GM12878 (cell line): Measurements from ENCODE around the gene IL23R. TPM values are rescaled to one million over a fixed set of nuclear protein-coding genes. Genes with fewer than 3 reads are reported as not detected.

ENCODE experiments used
- ATAC-seq: fragments of 200-7000 bp; cut with Tn5 transposase; 3 replicates; pipeline ENCODE4 v1.9.1; 2020; ENCODE audit warnings: mild to moderate bottlenecking, moderate library complexity
- BruUV-seq: library from RNA; stranded (reverse); fragments of 400-500 nt; replicated peaks from 2 replicates; lab custom pipeline; 2021; lab: Mats Ljungman, UMichigan
- CTCF ChIA-PET: fragments of 300-600 bp; sonication (Branson Sonifier 250); formaldehyde crosslinking; extraction: SDS; loops from one replicate; lab custom pipeline; 2021; ENCODE audit warnings: inconsistent platforms; lab: Yijun Ruan, JAX
- POLR2A ChIA-PET: fragments of 350-600 bp; formaldehyde crosslinking; extraction: SDS; loops from one replicate; lab custom pipeline; 2021; ENCODE audit warnings: inconsistent platforms; lab: Charles Lee
- RAD21 ChIA-PET: fragments of 300-600 bp; sonication (Branson Sonifier 250); formaldehyde crosslinking; loops from one replicate; lab custom pipeline; 2023; ENCODE audit warnings: antibody characterized with exemption; ENCODE audit not compliant: unreplicated experiment; lab: Charles Lee
- SMC1A ChIA-PET: fragments of 300-600 bp; sonication (Branson Sonifier 250); formaldehyde crosslinking; loops from one replicate; lab custom pipeline; 2023; ENCODE audit not compliant: unreplicated experiment, uncharacterized antibody; lab: Charles Lee
- DNase-seq: peaks from one replicate; pipeline ENCODE4 v3.0.0-alpha.2; 2011; ENCODE audit warnings: low read depth, low spot score
- FAIRE-seq: peaks from 3 replicates; lab custom pipeline; 2011; peaks lifted over from hg19 to GRCh38; lab: Jason Lieb, UNC
- H2AFZ ChIP-seq: 2 replicates; pipeline ENCODE4 v1.6.0; 2011; ENCODE audit warnings: low read depth, low read length, control low read depth; ENCODE audit not compliant: control insufficient read depth
- H3K27ac ChIP-seq: 2 replicates; pipeline ENCODE4 v1.5.1; 2011; ENCODE audit warnings: control low read depth; ENCODE audit not compliant: control insufficient read depth, insufficient read depth
- H3K27me3 ChIP-seq, 2 experiments: replicated peaks in 1 of 2; 2 replicates each; pipeline versions ENCODE4 v1.6.0 to v1.6.1; 2011; ENCODE audit warnings: low read length in 1 of 2; ENCODE audit not compliant: control insufficient read depth in 2 of 2, insufficient read depth in 2 of 2
- H3K36me3 ChIP-seq, 2 experiments: 2 replicates each; pipeline ENCODE4 v1.5.1; 2011; ENCODE audit warnings: low read length in 1 of 2; ENCODE audit not compliant: control insufficient read depth in 2 of 2, insufficient read depth in 2 of 2
- H3K4me1 ChIP-seq: 2 replicates; pipeline ENCODE4 v1.6.1; 2011; ENCODE audit warnings: mild to moderate bottlenecking, low read length, moderate library complexity, mixed read lengths; ENCODE audit not compliant: control insufficient read depth, insufficient read depth
- H3K4me2 ChIP-seq: 2 replicates; pipeline ENCODE4 v1.6.0; 2011; ENCODE audit warnings: control low read depth; ENCODE audit not compliant: control insufficient read depth, insufficient read depth
- H3K4me3 ChIP-seq: fragments of 200-600 bp; sonication (generic); 2 replicates; pipeline ENCODE4 v1.5.1; 2016
- H3K79me2 ChIP-seq: 2 replicates; pipeline ENCODE4 v1.6.0; 2011; ENCODE audit warnings: low read length; ENCODE audit not compliant: control insufficient read depth, insufficient read depth
- H3K9ac ChIP-seq: 2 replicates; pipeline ENCODE4 v1.8.0; 2011; ENCODE audit warnings: low read length, control low read depth, mixed read lengths; ENCODE audit not compliant: control insufficient read depth, insufficient read depth
- H3K9me3 ChIP-seq: replicated peaks from 3 replicates; pipeline ENCODE4 v1.5.1; 2011; ENCODE audit warnings: mild to moderate bottlenecking, low read length; ENCODE audit not compliant: control insufficient read depth, insufficient read depth
- H4K20me1 ChIP-seq: 2 replicates; pipeline ENCODE4 v1.6.0; 2011; ENCODE audit not compliant: control insufficient read depth, insufficient read depth
- CEBPB ChIP-seq, 2 experiments: fragments of 150-350 bp in 1 of 2; IDR thresholded peaks; 2 replicates each; pipeline ENCODE4 v1.6.1; 2012 to 2014; ENCODE audit warnings: low read depth in 2 of 2, low read length in 2 of 2, borderline replicate concordance in 1 of 2, inconsistent platforms in 1 of 2
- CEBPZ ChIP-seq: fragments of 150-350 bp; IDR thresholded peaks from 2 replicates; pipeline ENCODE4 v1.6.1; 2016; ENCODE audit warnings: low read depth, low read length
- CHD1 ChIP-seq: IDR thresholded peaks from 2 replicates; pipeline ENCODE4 v1.6.1; 2012; ENCODE audit warnings: low read depth, low read length, improper control_type of control experiment
- EGR1 ChIP-seq, 2 experiments: IDR thresholded peaks; 1 replicate in 1 of 2; 2 replicates in 1 of 2; pipeline ENCODE4 v1.6.1; 2011 to 2012; ENCODE audit warnings: low read depth in 2 of 2, low read length in 2 of 2, borderline replicate concordance in 1 of 2, mild to moderate bottlenecking in 1 of 2, moderate library complexity in 1 of 2
- EP300 ChIP-seq, 2 experiments: fragments of 150-350 bp in 1 of 2; IDR thresholded peaks; 2 replicates each; pipeline ENCODE4 v1.6.1; 2011 to 2012; ENCODE audit warnings: low read depth in 2 of 2, low read length in 2 of 2, borderline replicate concordance in 1 of 2, improper control_type of control experiment in 1 of 2, inconsistent platforms in 1 of 2; ENCODE audit not compliant: control insufficient read depth in 1 of 2
- ESRRA ChIP-seq: IDR thresholded peaks from 2 replicates; pipeline ENCODE4 v1.6.1; 2012; ENCODE audit warnings: mild to moderate bottlenecking, low read length, improper control_type of control experiment
- IKZF1 ChIP-seq: fragments of 450-650 bp; conservative IDR thresholded peaks from 2 replicates; pipeline ENCODE4 v1.6.1; 2017; ENCODE audit warnings: antibody characterized with exemption, mild to moderate bottlenecking
- MEF2B ChIP-seq: fragments of 450-650 bp; IDR thresholded peaks from 2 replicates; pipeline ENCODE4 v1.6.1; 2018; ENCODE audit warnings: mild to moderate bottlenecking, moderate library complexity; ENCODE audit not compliant: partially characterized antibody, poor library complexity, severe bottlenecking
- MTA3 ChIP-seq: IDR thresholded peaks from 2 replicates; pipeline ENCODE4 v1.6.1; 2012; ENCODE audit warnings: low read length, inconsistent platforms, borderline replicate concordance
- PKNOX1 ChIP-seq: fragments of 450-650 bp; IDR thresholded peaks from 2 replicates; pipeline ENCODE4 v1.6.1; 2016; ENCODE audit warnings: mild to moderate bottlenecking
- RAD51 ChIP-seq: fragments of 450-650 bp; IDR thresholded peaks from 2 replicates; pipeline ENCODE4 v1.6.1; 2016; ENCODE audit warnings: moderate library complexity, mild to moderate bottlenecking, inconsistent platforms
- SIN3A ChIP-seq: IDR thresholded peaks from 2 replicates; pipeline ENCODE4 v1.6.1; 2012; ENCODE audit warnings: low read depth, low read length, improper control_type of control experiment
- SREBF2 ChIP-seq: IDR thresholded peaks from 2 replicates; pipeline ENCODE4 v1.6.1; 2012; ENCODE audit warnings: mild to moderate bottlenecking, low read length
- WGBS: methylation state at CpG from one replicate; pipeline ENCODE4 v1.1.6; 2016; ENCODE audit warnings: low lambda C conversion rate; ENCODE audit not compliant: insufficient replicate concordance, insufficient coverage; ENCODE audit errors: missing lambda C conversion rate; 5-methylcytosine and 5-hydroxymethylcytosine counted together
- in situ Hi-C: fragments of 300-500 bp; cut with MboI; formaldehyde crosslinking; loops from 9 replicates; pipeline ENCODE4 v1.14.3; 2018; ENCODE audit warnings: mixed read lengths
- intact Hi-C: fragments of 100-400 bp; cut with micrococcal nuclease; formaldehyde crosslinking; loops from one replicate; pipeline ENCODE4 v1.14.2; 2022; ENCODE audit not compliant: unreplicated experiment
- polyA plus RNA-seq, 11 experiments: library from polyadenylated mRNA; depleted of rRNA in 4 of 11; unstranded in 6 of 11; stranded (reverse) in 5 of 11; fragments of >200 nt; fragmentation: Nextera tagmentation in 4 of 11; fragmentation: Illumina TruSeq in 1 of 11; extraction: Ambion mirVana in 4 of 11; extraction: Trizol in 1 of 11; gene quantifications; 1 replicate in 1 of 11; 2 replicates in 10 of 11; pipeline versions ENCODE4 v1.2.1 to v1.2.3, GENCODE V29; 2011 to 2016; ENCODE audit warnings: inconsistent platforms in 2 of 11, missing spikeins in 2 of 11, low read depth in 1 of 11
- total RNA-seq, 4 experiments: library from RNA; depleted of rRNA in 3 of 4; stranded (reverse); fragments of >200 nt in 3 of 4; fragmentation: Illumina TruSeq in 1 of 4; extraction: Trizol in 1 of 4; gene quantifications; 2 replicates each; pipeline versions ENCODE4 v1.2.1 to v1.2.3, GENCODE V29; 2013 to 2021
- TF ChIP-seq, protein P1 (sequence below): fragments of 450-650 bp; IDR thresholded peaks from 2 replicates; pipeline ENCODE4 v1.6.1; 2017; ENCODE audit warnings: low read depth, mild to moderate bottlenecking, moderate library complexity

IL23R gene
- total and polyA plus RNA-seq, 10 of the 15 experiments (the other 5 are each of a cell fraction or from before 2014, with no cell fraction given): 0.16 to 6.4 (median 0.59) TPM

DNA sequence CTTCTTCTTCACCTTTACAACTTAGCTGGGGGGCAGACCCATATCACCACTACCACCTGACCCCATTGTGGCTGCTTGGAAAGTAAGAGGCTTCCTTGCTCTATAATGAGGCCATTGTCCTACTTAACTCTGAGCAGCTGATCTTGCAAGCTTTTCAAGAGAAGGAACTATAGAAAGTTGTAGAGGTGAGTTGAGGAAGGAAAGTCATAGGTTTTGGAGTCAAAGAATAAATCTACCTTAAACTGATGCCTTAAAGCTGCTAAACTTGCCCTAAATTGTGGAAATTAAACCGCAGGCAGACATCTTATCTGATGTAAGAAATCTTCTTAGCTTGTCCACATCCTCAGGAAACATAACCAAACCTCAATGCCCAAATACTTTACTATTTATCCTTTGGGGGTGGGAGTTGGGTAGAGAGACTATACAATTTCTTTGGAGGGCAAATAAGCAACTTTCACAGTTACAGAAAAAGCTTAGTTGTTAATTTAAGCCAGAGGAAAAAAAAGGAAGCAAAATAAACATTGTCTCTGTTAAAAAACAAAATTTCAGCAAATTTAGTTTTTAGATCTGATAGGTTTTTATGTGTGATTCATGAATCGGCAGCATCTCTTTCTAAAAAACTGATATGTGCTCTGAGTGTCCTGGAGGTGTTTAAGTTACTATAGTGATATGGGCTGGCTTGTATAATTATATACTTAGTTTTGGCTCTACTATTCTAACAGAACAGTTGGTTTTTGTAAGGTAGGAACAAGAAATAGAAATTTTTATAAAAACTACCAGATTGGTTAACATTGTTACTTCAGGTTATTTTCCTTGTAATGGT, 4.7 kb downstream of the IL23R start:
- ChIA-PET SMC1A (interaction anchor here (0.6 to 8.1 kb wide), 12 partner anchors 10 to 796 kb away, joined by 3 to 40 read pairs (median 5); no protein-coding TSS in a partner anchor), POLR2A (interaction anchor here (0.6 to 1.1 kb wide), 4 partner anchors 19 to 121 kb away, joined by 3 to 4 read pairs (median 3); no protein-coding TSS in a partner anchor), RAD21 (interaction anchor here (1.1 to 6.0 kb wide), 6 partner anchors 19 to 168 kb away, joined by 4 to 93 read pairs (median 8); no protein-coding TSS in a partner anchor), CTCF (interaction anchor here (0.7 to 7.3 kb wide), 6 partner anchors 11 to 120 kb away, joined by 3 to 163 read pairs (median 6); no protein-coding TSS in a partner anchor)
- H2AFZ ChIP-seq: no peak overlapping the region
- DNase-seq (no peak), FAIRE-seq (no peak), ATAC-seq (0 out of 3 replicates have a peak, but pooled peaks have one; percentile 4)
- WGBS: 94% methylated on average over 2 of the region's 2 CpGs
- H3K9me3 ChIP-seq: no peaks in the 10 kb centered on the region; the same call in 2 of the 3 replicates
- no peak overlapping the region for H3K4me3 ChIP-seq
- in situ Hi-C loops (loop anchor here (25.0 kb wide), 2 partner anchors 784 to 884 kb away; no protein-coding TSS in a partner anchor), intact Hi-C loops (loop anchor here (2.0 to 5.0 kb wide), 3 partner anchors 24 to 889 kb away; no protein-coding TSS in a partner anchor)
- no peaks in the 10 kb centered on the region for H3K79me2 ChIP-seq
- no TSS peak for BruUV-seq
- H3K4me2 ChIP-seq: no peak overlapping the region
- H4K20me1 ChIP-seq: no peaks in the 10 kb centered on the region
- no peak overlapping the region for H3K27ac ChIP-seq
- H3K4me1 ChIP-seq: peaks cover 19% of the 10 kb centered on the region
- H3K9ac ChIP-seq: no peak overlapping the region
- H3K36me3 ChIP-seq: no peaks in the 10 kb centered on the region
- H3K27me3 ChIP-seq: no peaks in the 10 kb centered on the region
- TF ChIP-seq, protein P1, sequence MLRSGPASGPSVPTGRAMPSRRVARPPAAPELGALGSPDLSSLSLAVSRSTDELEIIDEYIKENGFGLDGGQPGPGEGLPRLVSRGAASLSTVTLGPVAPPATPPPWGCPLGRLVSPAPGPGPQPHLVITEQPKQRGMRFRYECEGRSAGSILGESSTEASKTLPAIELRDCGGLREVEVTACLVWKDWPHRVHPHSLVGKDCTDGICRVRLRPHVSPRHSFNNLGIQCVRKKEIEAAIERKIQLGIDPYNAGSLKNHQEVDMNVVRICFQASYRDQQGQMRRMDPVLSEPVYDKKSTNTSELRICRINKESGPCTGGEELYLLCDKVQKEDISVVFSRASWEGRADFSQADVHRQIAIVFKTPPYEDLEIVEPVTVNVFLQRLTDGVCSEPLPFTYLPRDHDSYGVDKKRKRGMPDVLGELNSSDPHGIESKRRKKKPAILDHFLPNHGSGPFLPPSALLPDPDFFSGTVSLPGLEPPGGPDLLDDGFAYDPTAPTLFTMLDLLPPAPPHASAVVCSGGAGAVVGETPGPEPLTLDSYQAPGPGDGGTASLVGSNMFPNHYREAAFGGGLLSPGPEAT: no peak
- TF ChIP-seq RAD51: peak; percentile 38
- TF ChIP-seq CEBPB (IDR thresholded peaks at IDR 0.05; ENCODE audit: borderline replicate concordance in 1 of 2, low read depth in 2 of 2, low read length in 2 of 2): 0 out of 4 replicates have a peak, but pooled peaks of 1 of the 2 experiments have one; percentile 12
- TF ChIP-seq EGR1 (IDR thresholded peaks at IDR 0.05; ENCODE audit: borderline replicate concordance in 1 of 2, low read depth in 2 of 2, low read length in 2 of 2): no peak
- no peak for TF ChIP-seq SIN3A
- no peak for TF ChIP-seq PKNOX1
- no peak for TF ChIP-seq MEF2B
- TF ChIP-seq SREBF2: no peak
- TF ChIP-seq CHD1: no peak
- TF ChIP-seq ESRRA: no peak
- no peak; the same call in 1 of the 2 replicates for TF ChIP-seq MTA3
- 0 out of 2 replicates have a peak, but pooled peaks have one; percentile 15 for TF ChIP-seq IKZF1
- TF ChIP-seq EP300 (IDR thresholded peaks at IDR 0.05; ENCODE audit: borderline replicate concordance in 1 of 2, control insufficient read depth in 1 of 2, low read depth in 2 of 2, low read length in 2 of 2): no peak
- TF ChIP-seq CEBPZ: no peak
